Pancreas (tissue), 10 donors: ENCODE measurements around the gene RNF186. TPM values are rescaled to one million over a fixed set of nuclear protein-coding genes. Genes with fewer than 3 reads are reported as not detected.

ENCODE experiments used
- ATAC-seq, 4 donors: fragments of 200-7000 bp; cut with Tn5 transposase; one replicate each; pipeline versions ENCODE4 v1.8.0 to v1.9.1; 2020; ENCODE audit warnings: mild to moderate bottlenecking in 4 of 4, moderate library complexity in 4 of 4
- DNase-seq, 6 donors: peaks; one replicate each; pipeline ENCODE4 v3.0.0-alpha.2; 2020
- FAIRE-seq: peaks from 2 replicates; lab custom pipeline; 2012; peaks lifted over from hg19 to GRCh38; lab: Jason Lieb, UNC
- H3K27ac ChIP-seq, 4 donors: fragments of 200-600 bp; sonication (generic); 1 replicate in 3 of 4; 2 replicates in 1 of 4; pipeline versions ENCODE4 v1.5.0 to v1.8.0; 2020
- H3K27me3 ChIP-seq, 4 donors: fragments of 200-600 bp; one replicate each; pipeline ENCODE4 v1.8.0; 2021
- H3K36me3 ChIP-seq, 3 donors: fragments of 200-600 bp; sonication (generic) in 1 of 3; one replicate each; pipeline versions ENCODE4 v1.5.0 to v1.8.0; 2020 to 2021
- H3K4me1 ChIP-seq, 3 donors: fragments of 200-600 bp; one replicate each; pipeline ENCODE4 v1.8.0; 2021
- H3K4me3 ChIP-seq, 4 donors: fragments of 200-600 bp; sonication (generic) in 2 of 4; one replicate each; pipeline versions ENCODE4 v1.5.0 to v1.8.0; 2020 to 2021
- H3K9me3 ChIP-seq, 4 donors: fragments of 200-600 bp; one replicate each; pipeline ENCODE4 v1.8.0; 2021
- CTCF ChIP-seq, 4 donors: fragments of 200-600 bp; sonication (generic) in 3 of 4; IDR thresholded peaks; one replicate each; pipeline versions ENCODE4 v1.5.0 to v1.8.0; 2021; ENCODE audit warnings: antibody characterized with exemption in 4 of 4
- WGBS, 2 donors: extraction: QIAGEN DNeasy Blood & Tissue Kit; methylation state at CpG; one replicate each; pipeline ENCODE4 v1.1.7; 2013; 5-methylcytosine and 5-hydroxymethylcytosine counted together
- intact Hi-C, 3 donors: fragments of 100-400 bp; cut with DNase I; formaldehyde crosslinking; loops; one replicate each; pipeline versions ENCODE4 v1.11.1 to v1.14.2; 2022
- polyA plus RNA-seq, 2 donors: library from polyadenylated mRNA; stranded (reverse); fragments of 200-250 nt; gene quantifications; one replicate each; pipeline ENCODE4 v1.2.3, GENCODE V29; 2013
- total RNA-seq, 6 donors: library from RNA; stranded (reverse); fragmentation: NEBNext Ultra II Directional in 4 of 6; extraction: Animal tissue kit (Norgen Biotek cat#: 25700) in 4 of 6; gene quantifications; one replicate each; pipeline versions ENCODE4 v1.2.1 to v1.2.4, GENCODE V29; 2021 to 2023
- donor health status: healthy with polysubstance abuse.
- donor health status: DM: no; HTN: no; CAD: no; lungs with moderate emphysema.
- donor health status: DM: no; HTN: no; CAD: no.
- donor health status: control.
- donor health status: control.
- donor health status: Bipolar disorder and iron deficiency.
- donor health status: DM: yes; HTN: yes; CAD: no.
- donor health status: DM: no; HTN: no; CAD: no.
- donor health status: DM: no; HTN: no; CAD: no.
- donor health status: DM: yes; HTN: yes; CAD: no.

The RNF186 gene
- total and polyA plus RNA-seq, 8 donors: 13.2 to 29.6 (median 24.0) TPM

DNA sequence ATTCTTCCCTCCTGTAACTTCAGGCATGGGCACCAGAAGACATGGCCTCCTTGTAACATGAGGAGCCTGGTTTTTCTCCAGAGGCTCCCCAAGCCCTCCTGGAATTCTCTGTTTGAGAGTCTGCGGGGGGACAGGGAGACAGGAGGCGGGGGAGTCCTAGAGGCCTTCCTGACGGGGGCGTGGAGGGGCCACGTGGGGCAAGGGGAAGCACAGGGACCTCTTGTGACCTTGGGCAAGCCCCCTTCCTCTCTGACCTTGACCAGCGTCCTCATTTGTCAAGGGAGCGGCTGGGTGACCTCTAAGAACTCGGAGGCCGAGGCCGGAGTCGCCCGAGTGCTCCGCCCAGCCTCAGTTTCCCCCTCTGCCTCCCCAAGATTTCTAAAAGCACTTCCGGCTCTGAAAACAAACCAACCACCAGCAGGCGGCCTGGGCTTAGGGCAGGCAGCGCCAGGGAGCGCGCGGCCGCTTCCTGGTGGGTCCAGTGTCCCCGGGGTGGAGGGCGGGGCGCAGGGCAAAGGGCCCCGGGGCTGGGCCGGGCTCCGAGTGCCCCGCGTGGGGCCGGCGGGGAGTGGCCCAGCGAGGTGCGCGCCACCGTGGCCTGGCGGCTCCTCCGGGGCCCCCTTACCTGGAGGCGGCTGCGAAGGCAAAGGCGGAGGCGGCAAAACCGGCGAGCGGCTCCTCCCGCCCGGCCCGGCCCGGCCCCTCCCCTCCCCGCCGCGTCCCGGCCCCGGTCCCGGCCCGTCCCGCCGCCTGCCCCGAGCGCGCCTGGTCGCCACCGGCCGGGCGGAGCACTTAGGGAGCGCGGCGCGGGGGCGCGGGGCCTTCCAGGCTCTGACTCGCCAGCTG lies 15.6 kb downstream of the RNF186 start, which contains the start of gene TMCO4:
TSS of gene TMCO4 (minus strand) at position 687 of the 846 bp plus-strand sequence. CDS start 19,158 bp downstream, outside the sequence.
- Histone ChIP-seq H3K9me3 (no peaks in the 10 kb centered on the region), H3K4me3 (peak within 1 kb of the TSS; percentile 36 to 69 (median 66)), H3K27me3 (no peaks in the 10 kb centered on the region), H3K36me3 (no peaks in the 10 kb centered on the region), H3K4me1 (peaks cover 4 to 6% (median 6%) of the 10 kb centered on the region in 3 donors), H3K27ac (peak within 1 kb of the TSS; percentile 72 to 91 (median 85))
- FAIRE-seq (no peak), ATAC-seq (peak; percentile 86 to 91 (median 88)), DNase-seq (peak; percentile 66 to 89 (median 78))
- intact Hi-C loops: no loop called here
- WGBS, 2 donors: 1 to 2% methylated on average over 42 to 70 of the region's 70 CpGs
- peak in 3 of 4 donors; percentile 9 to 43 (median 20) for TF ChIP-seq CTCF (IDR thresholded peaks at IDR 0.05)

- H3K4me1 ChIP-seq: peaks cover 4 to 6% (median 6%) of the 10 kb centered on the region in 3 donors
- no peak for FAIRE-seq
- H3K4me3 ChIP-seq: peak overlapping the region in 3 of 4 donors; percentile 36 to 69 (median 67)
- H3K27me3 ChIP-seq: no peaks in the 10 kb centered on the region
- intact Hi-C loops: no loop called here
- no peak for DNase-seq
- ATAC-seq: peak in 3 of 4 donors; percentile 15 to 19 (median 16)
- WGBS, 2 donors: 49 to 53% methylated on average over 6 of the region's 6 CpGs
- H3K36me3 ChIP-seq: no peaks in the 10 kb centered on the region
- H3K27ac ChIP-seq: peak overlapping the region; percentile 72 to 91 (median 85)
- TF ChIP-seq CTCF (IDR thresholded peaks at IDR 0.05): no peak
- H3K9me3 ChIP-seq: no peaks in the 10 kb centered on the region
Observed at GRCh38 chr1:19798486-19799229, 16.4 kb downstream of the RNF186 start.

DNA sequence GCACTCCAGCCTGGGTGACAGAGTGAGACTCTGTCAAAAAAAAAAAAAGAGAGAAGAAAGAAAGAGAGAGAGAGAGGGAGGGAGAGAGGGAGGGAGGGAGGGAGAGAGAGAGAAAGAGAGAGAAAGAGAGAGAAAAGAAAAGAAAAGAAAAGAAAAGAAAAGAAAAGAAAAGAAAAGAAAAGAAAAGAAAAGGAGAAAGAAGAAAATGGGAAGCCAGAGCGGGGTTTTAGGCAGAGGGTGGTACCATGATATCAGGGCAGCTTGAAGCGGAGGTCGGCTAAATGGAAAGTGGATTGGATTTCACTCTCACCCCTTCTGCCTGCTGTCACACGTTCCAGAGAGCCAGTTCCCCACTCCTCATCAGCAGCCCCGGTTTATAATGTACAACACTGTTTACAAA lies 17.3 kb downstream of the RNF186 start:
- Histone ChIP-seq H3K4me3 (no peak overlapping the region), H3K36me3 (no peaks in the 10 kb centered on the region), H3K4me1 (peaks cover 4 to 6% (median 6%) of the 10 kb centered on the region in 3 donors), H3K9me3 (no peaks in the 10 kb centered on the region), H3K27ac (no peak overlapping the region), H3K27me3 (no peaks in the 10 kb centered on the region)
- FAIRE-seq (no peak), DNase-seq (no peak), ATAC-seq (no peak)
- 74 to 76% methylated on average over 5 of the region's 5 CpGs for WGBS, 2 donors
- no peak for TF ChIP-seq CTCF (IDR thresholded peaks at IDR 0.05)
- intact Hi-C loops: no loop called here

DNA sequence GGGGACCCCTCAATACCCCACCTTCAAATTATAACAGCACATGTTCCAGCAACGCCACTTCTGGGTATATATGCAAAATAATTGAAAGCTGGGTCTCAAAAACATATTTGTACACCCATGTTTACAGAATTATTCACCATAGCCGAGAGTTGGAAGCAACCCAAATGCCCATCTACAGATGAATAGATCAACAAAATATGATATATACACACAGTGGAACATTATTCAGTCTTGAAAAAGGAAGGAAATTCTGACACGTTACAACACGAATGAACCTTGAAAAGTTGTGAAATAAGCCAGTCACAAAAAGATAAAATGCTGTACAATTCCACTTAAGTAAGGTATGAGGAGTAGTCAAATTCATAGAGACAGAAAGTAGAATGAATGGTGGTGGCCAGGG lies 20.5 kb downstream of the RNF186 start:
- no peak for ATAC-seq
- Histone ChIP-seq H3K4me1 (peaks cover 0 to 6% (median 2%) of the 10 kb centered on the region in 3 donors), H3K36me3 (no peaks in the 10 kb centered on the region), H3K9me3 (no peaks in the 10 kb centered on the region), H3K27me3 (no peaks in the 10 kb centered on the region), H3K4me3 (no peak overlapping the region), H3K27ac (no peak overlapping the region)
- intact Hi-C loops: no loop called here
- no peak for FAIRE-seq
- no peak for TF ChIP-seq CTCF (IDR thresholded peaks at IDR 0.05)
- DNase-seq: no peak
- 70 to 79% methylated on average over 4 of the region's 4 CpGs for WGBS, 2 donors
